Gastrocnemius medialis (tissue), 4 donors: ENCODE measurements around the gene UMAD1. TPM values are rescaled to one million over a fixed set of nuclear protein-coding genes. Genes with fewer than 3 reads are reported as not detected.
A peak's percentile ranks its signal among the peaks of the same experiment; 100 is the strongest.

Source experiments
- ATAC-seq, 2 donors: fragments of 150-250 bp; one replicate each; pipeline ENCODE4 v1.9.1; 2016
- DNase-seq, 2 donors: peaks; one replicate each; pipeline ENCODE4 v3.0.0-alpha.2; 2019
- H3K27ac ChIP-seq, 4 donors: fragments of 200-600 bp; sonication (generic); 1 replicate in 1 of 4; 2 replicates in 3 of 4; pipeline ENCODE4 v1.5.1; 2016 to 2018; ENCODE audit warnings: mild to moderate bottlenecking in 2 of 4, moderate library complexity in 1 of 4
- H3K27me3 ChIP-seq, 3 donors: fragments of 200-600 bp; sonication (generic) in 2 of 3; 1 replicate in 1 of 3; 2 replicates in 2 of 3; pipeline versions ENCODE4 v1.5.1 to v1.6.0; 2016 to 2019; ENCODE audit warnings: mild to moderate bottlenecking in 1 of 3, moderate library complexity in 1 of 3
- H3K36me3 ChIP-seq, 2 donors: fragments of 200-600 bp; sonication (generic) in 1 of 2; one replicate each; pipeline ENCODE4 v1.5.1; 2017 to 2018
- H3K4me1 ChIP-seq, 2 donors: fragments of 200-600 bp; sonication (generic) in 1 of 2; one replicate each; pipeline ENCODE4 v1.5.1; 2016 to 2017; ENCODE audit warnings: mild to moderate bottlenecking in 2 of 2
- H3K4me3 ChIP-seq, 4 donors: fragments of 200-600 bp; sonication (generic) in 3 of 4; 1 replicate in 1 of 4; 2 replicates in 3 of 4; pipeline ENCODE4 v1.5.1; 2016 to 2019; ENCODE audit warnings: mild to moderate bottlenecking in 2 of 4
- H3K9me3 ChIP-seq, 3 donors: fragments of 200-600 bp; sonication (generic) in 2 of 3; 1 replicate in 1 of 3; 2 replicates in 2 of 3; pipeline ENCODE4 v1.5.1; 2016 to 2019
- POLR2A ChIP-seq, 2 donors: fragments of 450-650 bp; IDR thresholded peaks; one replicate each; pipeline ENCODE4 v1.6.1; 2017; ENCODE audit warnings: antibody characterized with exemption in 2 of 2, mild to moderate bottlenecking in 2 of 2, moderate library complexity in 2 of 2
- in situ Hi-C, 4 donors: fragments of 200-750 bp; cut with MboI; loops; one replicate each; pipeline versions ENCODE4 v1.15.0 to v1.8.0; 2017; ENCODE audit warnings: low sequenced_read_pairs in 4 of 4
- intact Hi-C: fragments of 100-400 bp; cut with DNase I; formaldehyde crosslinking; loops from one replicate; pipeline ENCODE4 v1.15.1; 2023; ENCODE audit warnings: low total_unique reads
- total RNA-seq, 4 donors: library from RNA; depleted of rRNA; stranded (reverse); fragments of >200 nt; gene quantifications; one replicate each; pipeline versions ENCODE4 v1.1.0 to v1.2.3, GENCODE V29; 2016
- TF ChIP-seq, protein P1 (sequence below), 5 experiments: fragments of 450-650 bp in 3 of 5; fragments of 200-600 bp in 2 of 5; sonication (generic) in 2 of 5; IDR thresholded peaks in 4 of 5; conservative IDR thresholded peaks in 1 of 5; 1 replicate in 4 of 5; 2 replicates in 1 of 5; pipeline ENCODE4 v1.5.1; 2016 to 2019; ENCODE audit warnings: antibody characterized with exemption in 5 of 5, mild to moderate bottlenecking in 3 of 5, moderate library complexity in 3 of 5

UMAD1 gene
- total RNA-seq, 4 donors from 2014 or later: 10.2 to 16.0 (median 11.1) TPM

DNA sequence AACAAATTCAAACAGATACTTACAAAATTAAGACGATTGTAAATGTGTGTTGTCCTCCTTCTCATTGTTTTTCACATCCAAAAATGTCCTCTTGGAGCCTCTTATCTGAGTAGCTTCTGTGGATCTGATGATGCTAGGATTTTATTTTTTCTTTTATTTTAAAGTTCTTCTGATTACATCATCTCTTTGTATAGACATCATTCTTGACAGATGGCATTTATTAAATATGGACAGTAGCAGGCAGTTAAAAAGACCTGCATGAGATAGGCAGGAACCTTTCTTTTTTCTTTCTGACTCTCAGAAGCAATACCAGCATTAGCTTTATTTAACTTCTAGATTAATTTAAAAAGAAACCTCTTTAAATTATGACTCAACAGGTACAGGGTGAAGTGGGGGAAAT is 77.9 kb downstream of the UMAD1 start, which contains the start of gene RPA3:
RPA3 (minus strand) TSS at position 116 of the 400 bp plus-strand sequence. CDS start 78,189 bp downstream, outside the sequence.
- in situ Hi-C loops: no loop called here
- H3K4me1 ChIP-seq: peaks cover 15 to 21% of the 10 kb centered on the region in 2 donors
- no peaks in the 10 kb centered on the region for H3K9me3 ChIP-seq
- DNase-seq: no peak
- H3K4me3 ChIP-seq: no peak within 1 kb of the TSS
- TF ChIP-seq POLR2A (IDR thresholded peaks at IDR 0.05): no peak
- TF ChIP-seq, protein P1, sequence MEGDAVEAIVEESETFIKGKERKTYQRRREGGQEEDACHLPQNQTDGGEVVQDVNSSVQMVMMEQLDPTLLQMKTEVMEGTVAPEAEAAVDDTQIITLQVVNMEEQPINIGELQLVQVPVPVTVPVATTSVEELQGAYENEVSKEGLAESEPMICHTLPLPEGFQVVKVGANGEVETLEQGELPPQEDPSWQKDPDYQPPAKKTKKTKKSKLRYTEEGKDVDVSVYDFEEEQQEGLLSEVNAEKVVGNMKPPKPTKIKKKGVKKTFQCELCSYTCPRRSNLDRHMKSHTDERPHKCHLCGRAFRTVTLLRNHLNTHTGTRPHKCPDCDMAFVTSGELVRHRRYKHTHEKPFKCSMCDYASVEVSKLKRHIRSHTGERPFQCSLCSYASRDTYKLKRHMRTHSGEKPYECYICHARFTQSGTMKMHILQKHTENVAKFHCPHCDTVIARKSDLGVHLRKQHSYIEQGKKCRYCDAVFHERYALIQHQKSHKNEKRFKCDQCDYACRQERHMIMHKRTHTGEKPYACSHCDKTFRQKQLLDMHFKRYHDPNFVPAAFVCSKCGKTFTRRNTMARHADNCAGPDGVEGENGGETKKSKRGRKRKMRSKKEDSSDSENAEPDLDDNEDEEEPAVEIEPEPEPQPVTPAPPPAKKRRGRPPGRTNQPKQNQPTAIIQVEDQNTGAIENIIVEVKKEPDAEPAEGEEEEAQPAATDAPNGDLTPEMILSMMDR (IDR thresholded peaks at IDR 0.05 in 4 of 5, conservative IDR thresholded peaks at IDR 0.05 in 1 of 5): no peak
- H3K27ac ChIP-seq: peak within 1 kb of the TSS; percentile 53 to 79 (median 68)
- no peak for ATAC-seq
- intact Hi-C loops: loop anchor here (2.0 kb wide), 1 partner anchor 30 kb away; no protein-coding TSS in a partner anchor
- H3K36me3 ChIP-seq: no peaks in the 10 kb centered on the region
- H3K27me3 ChIP-seq: no peaks in the 10 kb centered on the region

GRCh38 chr7:7719236-7719635 is 78.7 kb downstream of the UMAD1 start:
- H3K27me3 ChIP-seq: no peaks in the 10 kb centered on the region
- TF ChIP-seq, protein P1 (IDR thresholded peaks at IDR 0.05 in 4 of 5, conservative IDR thresholded peaks at IDR 0.05 in 1 of 5): no peak
- no peak for TF ChIP-seq POLR2A (IDR thresholded peaks at IDR 0.05)
- H3K36me3 ChIP-seq: no peaks in the 10 kb centered on the region
- H3K4me1 ChIP-seq: peaks cover 15 to 21% of the 10 kb centered on the region in 2 donors
- ATAC-seq: peak; percentile 100
- no peak overlapping the region for H3K4me3 ChIP-seq
- intact Hi-C loops (loop anchor here (1.0 to 2.0 kb wide), 2 partner anchors 30 to 166 kb away; no protein-coding TSS in a partner anchor), in situ Hi-C loops (no loop called here)
- H3K27ac ChIP-seq: peak overlapping the region; percentile 53 to 79 (median 68)
- H3K9me3 ChIP-seq: no peaks in the 10 kb centered on the region
- peak; percentile 82 to 83 for DNase-seq

- Histone ChIP-seq H3K36me3 (no peaks in the 10 kb centered on the region), H3K27ac (peak overlapping the region in 3 of 4 donors; percentile 65 to 79 (median 71)), H3K4me1 (peaks cover 15 to 21% of the 10 kb centered on the region in 2 donors), H3K4me3 (no peak overlapping the region), H3K27me3 (no peaks in the 10 kb centered on the region), H3K9me3 (no peaks in the 10 kb centered on the region)
- intact Hi-C loops: no loop called here
- ATAC-seq: no peak
- in situ Hi-C loops: no loop called here
- no peak for DNase-seq
- no peak for TF ChIP-seq POLR2A (IDR thresholded peaks at IDR 0.05)
- TF ChIP-seq, protein P1 (IDR thresholded peaks at IDR 0.05 in 4 of 5, conservative IDR thresholded peaks at IDR 0.05 in 1 of 5): no peak
Measured at GRCh38 chr7:7720193-7720592, 79.6 kb downstream of the UMAD1 start.

DNA sequence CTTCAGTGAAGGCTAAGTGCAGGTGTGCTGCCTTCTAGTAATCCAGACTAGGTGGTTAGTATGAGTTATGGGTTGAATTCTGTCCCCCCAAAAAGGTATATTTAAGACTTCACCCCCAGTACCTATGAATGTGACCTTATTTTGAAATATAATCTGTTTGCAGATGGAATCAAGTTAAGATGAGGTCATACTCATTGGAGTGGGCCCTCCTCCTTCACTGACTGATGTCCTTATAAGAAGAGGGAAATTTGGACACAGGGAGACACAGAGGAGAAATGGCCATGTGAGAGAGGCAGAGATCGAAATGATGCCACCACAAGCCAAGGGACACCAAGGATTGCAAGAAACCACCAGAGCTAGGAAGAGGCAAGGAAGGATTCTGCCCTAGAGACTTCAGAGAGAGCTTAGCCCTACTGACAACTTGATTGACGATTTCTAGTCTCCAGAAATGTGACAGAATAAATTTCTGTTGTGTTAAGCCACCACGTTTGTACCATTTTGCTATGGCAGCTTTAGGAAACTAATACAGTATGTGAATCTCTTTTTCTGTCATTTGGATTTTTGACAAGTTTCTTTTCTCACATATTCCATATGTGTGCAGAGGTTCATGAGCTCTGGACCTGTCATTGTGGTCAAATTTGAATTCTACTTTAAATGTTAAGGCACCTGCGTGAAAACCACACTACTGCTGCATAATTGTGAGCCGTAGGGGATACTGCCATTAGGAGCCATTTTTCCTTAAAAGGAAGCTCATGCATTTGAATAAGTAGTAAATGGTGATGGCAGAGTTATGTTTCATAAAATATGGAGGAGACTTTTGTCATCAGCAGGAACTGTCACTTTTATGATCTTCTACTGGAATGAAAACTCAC is 80.4 kb downstream of the UMAD1 start:
- ATAC-seq (no peak), DNase-seq (no peak)
- no peak overlapping the region for H3K4me3 ChIP-seq
- intact Hi-C loops: no loop called here
- in situ Hi-C loops: no loop called here
- H3K36me3 ChIP-seq: no peaks in the 10 kb centered on the region
- no peak overlapping the region for H3K27ac ChIP-seq
- no peaks in the 10 kb centered on the region for H3K27me3 ChIP-seq
- H3K9me3 ChIP-seq: no peaks in the 10 kb centered on the region
- H3K4me1 ChIP-seq: peaks cover 15 to 21% of the 10 kb centered on the region in 2 donors
- TF ChIP-seq POLR2A (IDR thresholded peaks at IDR 0.05): no peak
- TF ChIP-seq, protein P1 (IDR thresholded peaks at IDR 0.05 in 4 of 5, conservative IDR thresholded peaks at IDR 0.05 in 1 of 5): no peak
